ENCODE data around the gene IMMP2L.
A peak's percentile ranks its signal among the peaks of the same experiment; 100 is the strongest.
"Not testable (repeated sequence)": the region's sequence is repeated elsewhere in the genome, so short reads cannot be mapped to it uniquely, and the experiment has no call there.

The IMMP2L gene

GRCh38 chr7:111510062-111510461 is 52.2 kb downstream of the IMMP2L start:
- no peaks in the 10 kb centered on the region for H3K9me3 Mint-ChIP-seq
- H3K4me3 Mint-ChIP-seq: no peak overlapping the region
- H3K36me3 Mint-ChIP-seq: peaks cover 21% of the 10 kb centered on the region
- peaks cover 11% of the 10 kb centered on the region for H3K4me1 Mint-ChIP-seq
- no peak overlapping the region for H3K27ac Mint-ChIP-seq
- ATAC-seq (ENCODE audit: low read depth) (no peak), DNase-seq (ENCODE audit: low spot score in 2 of 2) (no peak)
- no peaks in the 10 kb centered on the region for H3K27me3 Mint-ChIP-seq

DNA sequence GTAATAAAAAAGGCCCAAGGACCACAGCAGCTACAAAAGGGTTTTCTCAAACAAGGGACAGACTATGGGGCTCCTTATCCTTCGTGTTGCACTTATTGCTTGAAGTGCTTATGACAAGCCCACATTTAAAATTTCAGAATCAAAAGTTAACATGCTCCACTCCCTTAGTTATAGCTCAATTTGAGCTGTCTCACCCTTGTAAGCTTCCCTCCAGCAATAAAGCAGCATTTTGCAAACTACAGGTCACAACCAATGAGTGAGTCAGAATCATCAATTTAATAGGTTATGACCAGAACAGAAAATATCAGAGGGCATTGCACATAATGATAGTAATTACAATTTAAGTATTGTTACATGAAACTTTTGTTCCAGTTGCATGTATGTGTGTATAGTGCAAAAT is 53.0 kb downstream of the IMMP2L start:
- Mint-ChIP-seq H3K27me3 (no peaks in the 10 kb centered on the region), H3K27ac (no peak overlapping the region), H3K9me3 (no peaks in the 10 kb centered on the region), H3K4me1 (peaks cover 11% of the 10 kb centered on the region), H3K4me3 (no peak overlapping the region), H3K36me3 (peaks cover 21% of the 10 kb centered on the region)
- DNase-seq (ENCODE audit: low spot score in 2 of 2) (no peak), ATAC-seq (ENCODE audit: low read depth) (no peak)

- Mint-ChIP-seq H3K4me1 (peaks cover 11% of the 10 kb centered on the region), H3K36me3 (peaks cover 19% of the 10 kb centered on the region), H3K9me3 (no peaks in the 10 kb centered on the region), H3K27me3 (no peaks in the 10 kb centered on the region), H3K27ac (no peak overlapping the region), H3K4me3 (no peak overlapping the region)
- no peak for DNase-seq (ENCODE audit: low spot score in 2 of 2)
- ATAC-seq (ENCODE audit: low read depth): peak; percentile 85
Measured at GRCh38 chr7:111508387-111508786, 53.9 kb downstream of the IMMP2L start.

- not testable (repeated sequence) for H3K27ac Mint-ChIP-seq; DNase-seq (ENCODE audit: low spot score in 2 of 2); H3K4me3 Mint-ChIP-seq; H3K4me1 Mint-ChIP-seq; H3K27me3 Mint-ChIP-seq; ATAC-seq (ENCODE audit: low read depth); H3K9me3 Mint-ChIP-seq
- H3K36me3 Mint-ChIP-seq: peaks cover 15% of the 10 kb centered on the region
Measured at GRCh38 chr7:111505422-111505821, 56.9 kb downstream of the IMMP2L start.

DNA sequence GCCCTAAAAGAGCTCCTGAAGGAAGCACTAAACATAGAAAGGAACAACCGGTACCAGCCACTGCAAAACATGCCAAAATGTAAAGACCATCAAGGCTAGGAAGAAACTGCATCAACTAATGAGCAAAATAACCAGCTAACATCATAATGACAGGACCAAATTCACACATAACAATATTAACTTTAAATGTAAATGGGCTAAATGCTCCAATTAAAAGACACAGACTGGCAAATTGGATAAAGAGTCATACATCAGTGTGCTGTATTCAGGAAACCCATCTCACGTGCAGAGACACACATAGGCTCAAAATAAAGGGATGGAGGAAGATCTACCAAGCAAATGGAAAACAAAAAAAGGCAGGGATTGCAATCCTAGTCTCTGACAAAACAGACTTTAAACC is 60.5 kb downstream of the IMMP2L start:
- not testable (repeated sequence) for H3K27ac Mint-ChIP-seq; H3K4me1 Mint-ChIP-seq; H3K27me3 Mint-ChIP-seq; ATAC-seq (ENCODE audit: low read depth); H3K4me3 Mint-ChIP-seq; DNase-seq (ENCODE audit: low spot score in 2 of 2); H3K9me3 Mint-ChIP-seq
- peaks cover 12% of the 10 kb centered on the region for H3K36me3 Mint-ChIP-seq

DNA sequence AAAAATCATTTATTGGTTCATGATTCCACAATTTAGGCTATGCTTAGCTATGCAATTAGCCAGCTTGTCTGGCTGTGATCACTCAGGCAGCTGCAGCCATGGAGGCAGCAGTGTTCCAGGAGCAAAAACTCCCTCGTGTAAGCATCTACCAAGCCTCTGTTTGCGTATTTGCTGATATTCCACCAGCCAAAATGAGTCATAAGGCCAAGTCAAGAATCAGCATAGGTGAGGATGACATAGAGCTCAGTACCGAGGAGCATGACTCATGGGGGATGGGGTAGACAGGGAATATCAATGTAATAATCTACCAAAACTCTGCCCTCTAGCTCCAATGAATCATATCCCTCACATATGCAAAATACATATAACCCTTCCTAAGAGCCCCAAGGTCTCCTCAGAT is 63.3 kb downstream of the IMMP2L start:
- Mint-ChIP-seq H3K4me3 (no peak overlapping the region), H3K9me3 (peaks cover 3% of the 10 kb centered on the region), H3K27me3 (no peaks in the 10 kb centered on the region), H3K36me3 (peaks cover 12% of the 10 kb centered on the region), H3K27ac (no peak overlapping the region), H3K4me1 (peaks cover 3% of the 10 kb centered on the region)
- ATAC-seq (ENCODE audit: low read depth) (no peak), DNase-seq (ENCODE audit: low spot score in 2 of 2) (no peak)

- H3K9me3 Mint-ChIP-seq: peaks cover 3% of the 10 kb centered on the region
- peaks cover 12% of the 10 kb centered on the region for H3K36me3 Mint-ChIP-seq
- H3K27me3 Mint-ChIP-seq: no peaks in the 10 kb centered on the region
- ATAC-seq (ENCODE audit: low read depth) (no peak), DNase-seq (ENCODE audit: low spot score in 2 of 2) (no peak)
- no peak overlapping the region for H3K27ac Mint-ChIP-seq
- no peak overlapping the region for H3K4me3 Mint-ChIP-seq
- H3K4me1 Mint-ChIP-seq: peaks cover 3% of the 10 kb centered on the region
Measured at GRCh38 chr7:111498391-111499007, 63.8 kb downstream of the IMMP2L start.

GRCh38 chr7:111495173-111495810 is 67.0 kb downstream of the IMMP2L start:
- Mint-ChIP-seq H3K36me3 (peaks cover 4% of the 10 kb centered on the region), H3K4me3 (no peak overlapping the region), H3K4me1 (peaks cover 6% of the 10 kb centered on the region), H3K9me3 (no peaks in the 10 kb centered on the region), H3K27me3 (no peaks in the 10 kb centered on the region), H3K27ac (no peak overlapping the region)
- DNase-seq (ENCODE audit: low spot score in 2 of 2) (no peak), ATAC-seq (ENCODE audit: low read depth) (no peak)

DNA sequence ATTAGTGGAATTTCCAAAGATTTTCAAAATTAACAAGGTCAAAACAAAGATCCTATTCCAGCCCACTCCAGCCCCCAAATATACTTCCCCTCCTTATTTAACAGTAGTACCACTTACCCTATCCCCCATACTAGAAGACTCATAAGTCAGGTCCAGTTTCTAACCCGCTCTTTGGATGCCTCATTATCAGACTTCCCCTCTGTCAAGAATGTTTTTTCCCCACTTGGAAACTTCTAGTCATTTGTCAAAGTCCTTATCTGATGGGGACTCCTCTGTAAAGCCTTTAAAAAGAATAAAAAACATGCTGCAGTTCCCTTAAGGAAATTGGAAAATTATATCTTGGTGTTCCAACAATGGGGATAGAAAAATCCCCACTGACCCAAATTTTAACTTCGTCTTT is 70.1 kb downstream of the IMMP2L start:
- Mint-ChIP-seq H3K4me1 (peaks cover 6% of the 10 kb centered on the region), H3K4me3 (no peak overlapping the region), H3K27ac (no peak overlapping the region), H3K9me3 (no peaks in the 10 kb centered on the region), H3K27me3 (no peaks in the 10 kb centered on the region), H3K36me3 (peaks cover 6% of the 10 kb centered on the region)
- no peak for ATAC-seq (ENCODE audit: low read depth)
- DNase-seq (ENCODE audit: low spot score in 2 of 2): no peak

DNA sequence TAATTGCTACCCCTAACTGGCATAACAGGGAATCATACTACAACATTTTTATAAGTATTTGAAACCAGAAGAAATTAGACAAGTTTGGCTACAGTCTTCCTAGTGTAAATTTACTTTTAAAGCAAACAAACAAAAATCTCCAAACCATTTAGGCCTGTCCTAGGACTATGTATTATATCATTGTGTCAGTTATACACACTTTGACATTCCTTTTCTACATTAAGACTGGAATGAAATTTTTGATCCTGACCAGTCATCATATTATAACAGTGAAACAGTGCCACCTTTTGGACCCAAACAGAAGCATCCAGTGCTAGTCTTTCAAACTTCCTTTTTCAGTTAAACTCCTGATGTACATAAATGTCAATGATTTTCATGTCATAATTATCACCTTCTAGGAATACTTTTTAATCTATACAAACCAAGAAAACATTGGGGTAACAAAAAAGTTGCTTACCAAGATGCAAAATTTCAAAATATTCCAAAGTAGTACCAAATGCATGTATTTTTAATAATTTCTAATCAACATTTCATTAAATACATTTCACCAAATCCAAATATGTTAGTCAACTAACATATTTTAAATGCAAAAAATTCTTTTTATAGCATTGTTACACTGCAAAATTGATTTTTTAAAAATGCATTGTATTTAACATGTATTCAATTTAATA is 75.7 kb downstream of the IMMP2L start:
- DNase-seq (ENCODE audit: low spot score in 2 of 2): peak in 1 of 2 donors; percentile 15
- H3K36me3 Mint-ChIP-seq: peaks cover 12% of the 10 kb centered on the region
- H3K4me3 Mint-ChIP-seq: no peak overlapping the region
- peaks cover 2% of the 10 kb centered on the region for H3K4me1 Mint-ChIP-seq
- ATAC-seq (ENCODE audit: low read depth): no peak
- H3K27me3 Mint-ChIP-seq: no peaks in the 10 kb centered on the region
- H3K9me3 Mint-ChIP-seq: no peaks in the 10 kb centered on the region
- no peak overlapping the region for H3K27ac Mint-ChIP-seq

GRCh38 chr7:111485701-111486380 is 76.5 kb downstream of the IMMP2L start:
- DNase-seq (ENCODE audit: low spot score in 2 of 2) (no peak), ATAC-seq (ENCODE audit: low read depth) (no peak)
- H3K9me3 Mint-ChIP-seq: no peaks in the 10 kb centered on the region
- no peaks in the 10 kb centered on the region for H3K4me1 Mint-ChIP-seq
- no peak overlapping the region for H3K4me3 Mint-ChIP-seq
- no peak overlapping the region for H3K27ac Mint-ChIP-seq
- no peaks in the 10 kb centered on the region for H3K27me3 Mint-ChIP-seq
- peaks cover 16% of the 10 kb centered on the region for H3K36me3 Mint-ChIP-seq

- DNase-seq (ENCODE audit: low spot score in 2 of 2): no peak
- no peak for ATAC-seq (ENCODE audit: low read depth)
- Mint-ChIP-seq H3K4me1 (no peaks in the 10 kb centered on the region), H3K9me3 (peaks cover 4% of the 10 kb centered on the region), H3K4me3 (no peak overlapping the region), H3K36me3 (peaks cover 15% of the 10 kb centered on the region), H3K27me3 (no peaks in the 10 kb centered on the region), H3K27ac (no peak overlapping the region)
Measured at GRCh38 chr7:111483078-111483477, 79.2 kb downstream of the IMMP2L start.

DNA sequence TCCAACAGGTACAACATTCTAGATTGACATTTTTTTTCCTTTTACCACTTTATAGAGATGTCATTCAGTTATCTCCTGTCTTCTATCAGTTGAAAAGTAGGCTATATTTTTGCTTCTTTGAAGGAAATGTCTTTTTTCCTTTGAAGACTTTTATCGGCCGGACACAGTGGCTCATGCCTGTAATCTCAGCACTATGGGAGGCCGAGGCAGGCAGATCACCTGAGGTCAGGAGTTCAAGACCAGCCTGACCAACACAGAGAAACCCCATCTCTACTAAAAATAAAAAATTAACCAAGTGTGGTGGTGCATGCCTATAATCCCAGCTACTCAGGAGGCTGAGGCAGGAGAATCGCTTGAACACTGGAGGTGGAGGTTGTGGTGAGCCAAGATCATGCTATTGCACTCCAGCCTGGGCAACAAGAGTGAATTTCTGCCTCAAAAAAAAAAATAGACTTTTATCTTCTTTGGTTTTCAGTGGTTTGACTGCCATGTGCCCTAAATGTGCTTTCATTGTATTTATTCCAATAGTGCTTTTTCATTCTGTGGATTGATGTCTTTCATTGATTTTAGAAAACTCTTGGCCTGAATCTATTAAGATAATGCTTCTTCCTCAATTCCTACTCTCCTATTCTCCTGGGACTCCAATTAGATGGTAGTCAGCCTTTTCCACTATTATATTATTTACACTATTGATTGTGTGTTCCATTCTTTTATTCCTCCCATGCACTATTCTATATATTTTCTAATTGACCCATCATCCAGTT is 84.6 kb downstream of the IMMP2L start:
- H3K27me3 Mint-ChIP-seq: no peaks in the 10 kb centered on the region
- ATAC-seq (ENCODE audit: low read depth) (no peak), DNase-seq (ENCODE audit: low spot score in 2 of 2) (no peak)
- peaks cover 34% of the 10 kb centered on the region for H3K36me3 Mint-ChIP-seq
- no peaks in the 10 kb centered on the region for H3K4me1 Mint-ChIP-seq
- no peak overlapping the region for H3K27ac Mint-ChIP-seq
- H3K9me3 Mint-ChIP-seq: peaks cover 5% of the 10 kb centered on the region
- no peak overlapping the region for H3K4me3 Mint-ChIP-seq
